Head of caudate nucleus (tissue), 42 donors: ENCODE measurements around the gene NOD2.

Experiments used
- DNase-seq, 42 donors: peaks; one replicate each; pipeline versions ENCODE4 v3.0.0 to v3.0.0-alpha.2; 2020 to 2021; ENCODE audit warnings: mixed read lengths in 7 of 42
- intact Hi-C: fragments of 100-400 bp; cut with DNase I; formaldehyde crosslinking; loops from one replicate; pipeline ENCODE4 v1.15.0; 2022

The NOD2 gene

DNA sequence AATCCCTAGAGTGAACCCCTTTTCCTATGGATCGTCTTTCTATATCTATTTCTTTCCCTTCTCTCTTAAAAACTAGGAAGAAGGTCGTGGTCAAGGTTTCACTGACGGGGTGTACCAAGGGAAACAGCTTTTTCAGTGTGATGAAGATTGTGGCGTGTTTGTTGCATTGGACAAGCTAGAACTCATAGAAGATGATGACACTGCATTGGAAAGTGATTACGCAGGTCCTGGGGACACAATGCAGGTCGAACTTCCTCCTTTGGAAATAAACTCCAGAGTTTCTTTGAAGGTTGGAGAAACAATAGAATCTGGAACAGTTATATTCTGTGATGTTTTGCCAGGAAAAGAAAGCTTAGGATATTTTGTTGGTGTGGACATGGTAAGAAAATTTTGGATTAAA lies 58.1 kb downstream of the NOD2 start:
- no peak for DNase-seq
- intact Hi-C loops: no loop called here

DNA sequence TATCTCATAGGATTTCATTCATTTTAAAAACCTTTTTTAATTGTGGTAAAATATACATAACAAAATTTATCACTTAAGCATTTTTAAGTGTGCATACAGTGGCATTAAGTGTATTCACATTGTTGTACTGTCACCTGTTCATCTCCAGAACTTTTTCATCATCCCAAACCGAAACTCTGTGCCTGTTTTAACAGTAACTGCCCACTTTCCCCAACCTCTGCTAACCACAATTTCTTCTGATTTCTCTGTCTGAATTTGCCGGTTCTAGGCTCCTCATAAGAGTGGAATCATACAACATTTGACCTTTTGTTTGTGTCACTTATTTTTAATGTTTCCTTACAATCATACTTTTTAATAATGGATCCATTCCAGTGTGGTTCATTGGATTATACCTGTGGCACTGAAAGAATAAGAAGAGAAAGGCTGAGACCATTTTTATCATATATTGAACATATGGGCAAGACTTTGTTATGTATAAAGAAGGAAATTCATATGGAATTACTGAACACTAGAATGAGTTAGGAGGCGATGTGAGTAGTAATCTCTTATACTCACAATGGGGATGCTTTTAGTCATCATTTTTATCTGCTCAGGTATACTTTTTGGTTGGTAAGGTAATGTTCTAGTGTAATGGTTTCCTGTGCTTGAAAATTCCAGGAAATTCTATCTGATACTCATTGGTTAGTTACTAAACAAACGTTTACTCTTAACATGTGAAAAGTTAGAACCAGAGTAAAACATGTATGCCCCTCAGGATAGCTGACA lies 59.2 kb downstream of the NOD2 start:
- intact Hi-C loops: no loop called here
- no peak for DNase-seq

DNA sequence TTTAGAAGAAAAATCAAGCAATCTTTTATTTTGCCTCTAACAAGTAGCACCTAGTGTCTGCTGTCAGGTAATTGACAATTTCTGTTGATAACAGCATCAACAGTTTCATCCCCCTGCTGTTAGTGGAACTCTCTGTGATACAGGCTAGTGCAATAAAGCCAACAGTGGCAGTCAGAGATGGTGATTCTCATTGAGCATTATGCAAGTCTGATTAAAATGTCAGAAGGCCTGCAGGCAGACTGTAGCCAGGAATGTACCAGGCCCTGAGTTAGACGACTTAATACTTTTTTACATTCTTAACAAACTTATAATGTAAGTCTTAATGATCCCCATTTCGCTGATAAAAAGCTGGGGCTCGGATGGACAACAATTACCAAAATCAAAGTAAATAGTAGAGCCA lies 63.1 kb downstream of the NOD2 start:
- DNase-seq: no peak
- intact Hi-C loops: no loop called here

DNA sequence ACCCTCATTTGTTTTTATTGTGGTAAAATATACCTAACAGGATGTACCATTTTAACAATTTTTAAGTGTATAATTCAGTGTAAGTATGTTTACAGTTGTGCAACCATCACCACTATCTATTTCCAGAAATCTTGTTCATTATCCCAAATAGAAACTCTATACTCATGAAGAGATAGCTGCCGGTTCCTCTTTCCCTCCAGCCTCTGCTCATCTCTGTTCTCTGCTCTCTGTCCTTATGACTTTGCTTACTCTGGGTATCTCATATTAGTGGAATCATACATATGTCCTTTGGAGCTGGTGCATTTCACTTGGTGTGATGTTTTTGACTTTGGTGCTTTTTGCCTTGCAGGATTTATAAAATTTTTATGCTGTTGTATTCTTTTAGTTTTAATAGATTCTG lies 67.9 kb downstream of the NOD2 start:
- DNase-seq: no peak
- intact Hi-C loops: no loop called here

DNA sequence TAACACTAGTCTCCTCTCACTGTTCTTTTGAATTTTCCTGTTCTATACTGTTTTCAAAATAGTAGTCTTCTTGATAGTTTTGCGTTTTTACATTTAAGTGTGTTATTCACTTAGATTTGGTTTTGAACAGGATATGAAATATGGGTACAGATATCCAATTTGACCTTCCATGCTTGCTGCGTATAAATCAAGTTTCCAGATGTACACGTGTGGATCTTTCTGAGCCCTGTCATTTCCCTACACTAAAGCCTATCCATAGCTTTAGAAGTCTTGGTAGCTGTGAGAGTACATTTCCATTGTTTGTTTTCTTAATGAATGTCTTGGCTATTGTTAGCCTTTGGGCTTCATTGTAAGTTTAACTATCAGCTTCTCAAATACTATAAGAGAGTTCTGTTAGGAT lies 68.8 kb downstream of the NOD2 start:
- intact Hi-C loops: no loop called here
- DNase-seq: no peak

DNA sequence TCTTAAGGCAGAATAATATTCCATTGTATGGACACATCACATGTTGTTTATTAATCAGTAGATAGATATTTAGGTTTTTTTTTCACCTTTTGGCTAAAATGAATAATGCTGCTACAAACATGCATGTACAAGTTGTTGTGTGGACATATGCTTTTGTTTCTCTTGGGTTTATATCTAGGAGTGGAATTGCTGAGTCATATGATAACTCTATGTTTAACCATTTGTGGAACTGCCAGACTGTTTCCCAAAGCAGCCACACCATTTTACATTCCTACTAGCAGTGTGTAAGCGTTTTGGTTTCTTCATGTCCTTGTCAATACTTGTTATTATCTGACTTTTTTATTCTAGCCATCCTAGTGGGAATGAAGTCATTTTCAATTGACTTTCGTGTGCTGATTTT lies 69.8 kb downstream of the NOD2 start:
- intact Hi-C loops: no loop called here
- no peak for DNase-seq

DNA sequence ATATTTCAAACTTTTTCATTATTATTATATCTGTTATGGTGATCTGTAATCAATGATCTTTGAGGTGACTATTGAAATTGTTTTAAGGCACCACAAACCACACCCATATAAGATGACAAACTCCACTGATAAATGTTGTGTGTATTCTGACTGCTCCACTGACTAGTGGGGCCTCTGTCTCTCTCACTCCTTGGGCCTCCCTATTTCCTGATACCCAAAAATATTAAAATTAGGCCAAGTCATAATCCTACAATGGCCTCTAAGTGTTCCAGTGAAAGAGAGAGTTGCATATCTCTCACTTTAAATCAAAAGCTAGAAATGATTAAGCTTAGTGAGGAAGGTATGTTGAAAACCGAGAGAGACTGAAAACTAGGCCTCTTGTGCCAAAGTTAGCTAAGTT lies 71.9 kb downstream of the NOD2 start:
- intact Hi-C loops: no loop called here
- no peak for DNase-seq

DNA sequence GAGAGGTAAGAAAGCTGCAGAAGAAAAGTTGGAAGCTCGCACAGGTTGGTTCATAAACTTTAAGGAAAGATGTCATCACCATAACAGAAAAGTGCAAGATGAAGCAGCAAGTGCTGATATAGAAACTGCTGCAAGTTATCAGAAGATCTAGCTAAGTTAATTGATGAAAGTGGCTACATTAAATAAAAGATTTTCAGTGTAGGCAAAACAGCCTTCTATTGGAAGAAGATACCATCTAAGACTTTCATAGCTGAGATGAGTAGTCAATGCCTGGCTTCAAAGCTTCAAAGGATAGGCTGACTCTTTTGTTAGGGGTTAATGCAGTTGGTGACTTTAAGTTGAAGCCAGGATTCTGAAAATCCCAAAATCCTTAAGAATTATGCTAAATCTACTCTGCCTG lies 72.5 kb downstream of the NOD2 start:
- DNase-seq: no peak
- intact Hi-C loops: no loop called here

DNA sequence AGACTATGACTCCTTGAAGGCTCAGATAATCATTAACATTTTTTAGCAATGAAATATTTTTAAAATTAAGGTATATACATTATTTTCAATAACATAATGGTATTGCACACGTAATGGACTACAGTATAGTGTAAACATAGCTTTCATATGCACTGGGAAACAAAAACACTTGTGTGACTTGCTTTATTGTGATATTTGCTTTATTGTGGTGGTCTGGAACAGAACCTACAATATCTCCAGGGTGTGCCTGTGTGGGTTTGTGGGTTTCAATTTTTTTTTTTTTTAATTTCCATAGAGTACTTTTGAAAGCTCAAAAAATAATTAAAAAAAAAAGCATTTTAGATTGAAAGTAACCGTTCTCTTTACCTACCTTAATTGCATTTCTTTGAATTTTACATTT lies 73.8 kb downstream of the NOD2 start:
- intact Hi-C loops: no loop called here

DNA sequence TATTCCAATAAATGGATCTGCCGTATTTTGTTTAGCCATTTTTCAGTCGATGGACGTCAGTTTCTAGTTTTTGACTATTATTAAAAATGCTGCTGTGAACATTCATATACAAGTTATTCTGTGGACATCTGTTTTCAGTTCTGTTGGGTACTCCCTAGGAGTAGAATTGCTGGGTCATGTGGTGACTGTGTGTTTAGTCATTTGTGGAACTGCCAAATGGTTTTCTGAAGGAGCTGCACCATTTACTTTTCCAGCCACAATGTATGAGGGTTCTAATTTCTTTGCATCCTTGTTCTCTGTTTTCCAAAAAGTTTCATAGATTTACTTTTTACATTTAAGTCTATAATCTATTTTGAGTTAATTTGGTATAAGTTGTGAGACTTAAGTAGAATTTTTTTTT lies 78.0 kb downstream of the NOD2 start:
- DNase-seq: no peak
- intact Hi-C loops: no loop called here

More for the DNA sequence above, 73.8 kb downstream of the NOD2 start:
- DNase-seq: no peak

DNA sequence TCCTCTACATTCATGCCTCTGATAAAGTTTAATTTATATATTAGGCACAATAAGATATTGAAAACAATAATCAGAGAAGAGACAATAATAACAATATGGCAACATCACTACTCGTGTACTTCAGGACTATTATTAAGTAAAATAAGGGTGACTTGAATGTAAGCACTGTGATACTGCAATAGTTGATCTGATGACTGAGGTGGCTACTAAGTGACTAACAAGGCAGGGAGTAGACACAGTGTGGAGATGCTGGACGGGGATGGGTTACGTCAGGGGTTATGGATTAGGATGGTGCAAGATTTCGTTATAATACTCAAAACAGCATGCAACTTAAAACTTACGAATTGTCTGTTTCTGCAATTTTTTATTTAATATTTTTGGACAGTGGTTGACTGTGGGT lies 81.0 kb downstream of the NOD2 start:
- intact Hi-C loops: no loop called here
- no peak for DNase-seq

DNA sequence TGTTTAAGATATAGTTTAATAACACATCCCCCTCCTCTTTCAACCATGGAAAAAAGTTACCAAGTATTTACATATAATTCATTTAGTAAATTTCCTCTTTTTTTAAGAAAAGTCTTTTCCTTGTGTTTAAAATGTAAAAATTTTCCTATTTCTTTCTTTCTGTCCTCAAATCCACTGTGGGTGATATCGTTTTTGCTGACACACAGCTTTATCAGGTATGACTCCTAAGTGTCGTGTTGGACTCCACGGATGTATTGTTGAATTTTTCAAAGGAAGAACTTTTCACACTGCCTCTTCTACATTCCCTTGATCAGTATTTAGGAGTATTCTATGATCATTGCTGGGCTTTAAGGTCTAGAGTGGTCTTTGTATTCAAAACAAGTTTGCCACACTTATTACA lies 81.6 kb downstream of the NOD2 start:
- DNase-seq: no peak

DNA sequence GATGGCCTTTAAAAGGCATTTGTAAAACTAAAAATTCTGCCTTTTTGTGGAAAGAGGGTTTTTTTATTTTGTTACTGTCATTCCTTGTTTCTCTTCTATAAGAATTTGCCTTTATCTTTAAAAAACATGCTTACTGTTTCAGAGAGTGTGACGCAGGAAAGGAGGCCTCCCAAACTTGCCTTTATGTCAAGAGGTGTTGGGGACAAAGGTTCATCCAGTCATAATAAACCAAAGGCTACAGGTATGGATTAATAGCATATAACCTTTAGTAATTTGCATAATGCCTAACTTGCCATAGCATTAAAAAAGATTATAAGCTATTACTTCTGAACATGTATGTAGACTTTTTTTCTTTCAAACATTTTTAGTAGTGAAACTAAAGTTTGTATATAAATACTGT lies 82.6 kb downstream of the NOD2 start:
- intact Hi-C loops: no loop called here
- DNase-seq: no peak

More for the DNA sequence above, 81.6 kb downstream of the NOD2 start:
- intact Hi-C loops: no loop called here

DNA sequence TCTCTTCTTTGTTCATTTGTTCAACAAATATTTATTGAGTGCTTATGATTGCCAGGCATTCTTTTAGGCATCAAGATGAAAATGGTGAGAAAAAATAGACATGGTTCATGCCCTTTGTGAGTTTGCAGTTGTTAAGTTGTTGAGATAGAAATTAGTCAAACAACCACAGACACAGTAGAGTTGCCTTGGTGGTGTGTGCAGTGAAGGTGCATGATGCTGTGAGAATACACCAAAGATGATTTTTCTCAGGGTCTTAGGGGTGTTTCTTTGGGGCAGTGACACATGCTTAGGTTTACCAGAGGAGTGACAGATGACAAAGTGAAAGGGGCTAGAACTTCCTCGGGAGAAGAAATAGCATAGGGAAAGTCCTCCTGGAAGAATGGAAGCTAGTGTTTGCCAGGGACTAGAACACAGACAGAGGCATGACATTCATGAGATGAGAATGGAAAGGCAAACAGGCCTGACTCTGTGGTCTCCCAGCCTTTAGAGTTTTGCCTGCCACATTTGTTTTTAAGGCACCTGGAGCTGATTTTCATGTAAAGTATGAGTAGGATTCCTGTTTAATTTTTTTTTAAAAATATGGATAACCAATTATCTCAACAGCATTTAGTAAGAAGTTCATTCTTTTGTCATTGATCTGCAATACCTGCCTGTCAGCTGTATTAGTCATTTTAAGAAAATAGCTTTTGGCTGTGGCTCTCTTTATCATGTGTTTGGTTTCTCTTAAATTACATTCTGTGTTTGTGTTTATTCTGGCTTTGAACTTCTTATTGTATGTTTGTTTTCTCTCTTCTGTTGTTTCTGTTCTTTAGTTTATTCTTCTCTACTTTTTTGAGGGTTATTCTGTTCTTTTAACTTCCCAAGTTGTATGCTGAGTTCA lies 85.1 kb downstream of the NOD2 start:
- intact Hi-C loops: no loop called here
- DNase-seq: peak in 1 of 42 donors; percentile 17

DNA sequence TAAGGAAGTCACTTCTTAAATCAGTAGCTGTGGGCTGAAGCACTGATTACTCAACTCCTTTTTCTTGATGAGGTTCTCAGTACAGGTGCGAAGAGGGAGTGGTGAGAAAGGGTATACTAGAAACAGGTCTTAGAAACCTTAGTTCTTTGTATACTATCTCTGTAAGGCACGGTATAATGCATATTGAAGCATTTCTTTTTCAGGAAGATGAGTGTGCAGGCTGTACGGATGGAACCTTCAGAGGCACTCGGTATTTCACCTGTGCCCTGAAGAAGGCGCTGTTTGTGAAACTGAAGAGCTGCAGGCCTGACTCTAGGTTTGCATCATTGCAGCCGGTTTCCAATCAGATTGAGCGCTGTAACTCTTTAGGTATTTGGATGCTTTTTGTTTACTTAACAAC lies 87.6 kb downstream of the NOD2 start:
- DNase-seq: no peak
- intact Hi-C loops: no loop called here

DNA sequence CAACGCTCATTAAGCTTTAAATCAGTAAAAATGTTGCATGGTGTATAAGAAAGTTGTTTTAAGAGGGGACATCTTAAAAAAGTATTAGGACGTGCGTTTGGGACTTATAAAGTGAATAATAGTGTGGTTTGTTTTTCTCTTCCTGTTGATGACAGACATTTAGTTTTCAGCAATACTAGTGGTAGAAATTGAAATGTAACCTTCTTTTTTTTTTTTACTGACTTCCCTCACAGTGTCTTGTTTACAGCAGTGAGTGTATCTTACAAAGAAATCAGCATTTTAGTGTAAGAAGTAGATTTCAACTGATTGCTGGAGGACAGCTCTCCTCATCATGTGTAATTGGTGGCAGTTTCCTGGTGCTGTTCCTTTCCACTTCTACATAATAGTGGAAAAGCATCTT lies 88.1 kb downstream of the NOD2 start:
- intact Hi-C loops: no loop called here

More for the DNA sequence above, 88.1 kb downstream of the NOD2 start:
- no peak for DNase-seq
